Effector memory CD4-positive, alpha-beta T cell (primary cell): ENCODE results near the gene ARRDC2.

Source experiments
- DNase-seq, 3 donors: peaks; one replicate each; pipeline ENCODE4 v3.0.0-alpha.2; 2020
- H3K27ac ChIP-seq: 2 replicates; pipeline ENCODE4 v1.7.0; 2013; ENCODE audit warnings: mild to moderate bottlenecking, low read length, moderate library complexity; ENCODE audit not compliant: insufficient read depth, poor library complexity, severe bottlenecking
- H3K27me3 ChIP-seq: replicated peaks from 2 replicates; pipeline ENCODE4 v1.7.0; 2013; ENCODE audit warnings: mild to moderate bottlenecking, low read length; ENCODE audit not compliant: insufficient read depth, control insufficient read depth, poor library complexity, severe bottlenecking
- H3K36me3 ChIP-seq: 2 replicates; pipeline ENCODE4 v1.7.0; 2013; ENCODE audit warnings: mild to moderate bottlenecking, low read length, moderate library complexity; ENCODE audit not compliant: control insufficient read depth, insufficient read depth
- H3K4me1 ChIP-seq: 2 replicates; pipeline ENCODE4 v1.7.0; 2013; ENCODE audit warnings: low read length, mild to moderate bottlenecking; ENCODE audit not compliant: control insufficient read depth, insufficient read depth, poor library complexity, severe bottlenecking
- H3K4me3 ChIP-seq: 2 replicates; pipeline ENCODE4 v1.7.0; 2013; ENCODE audit warnings: low read length, low read depth, mild to moderate bottlenecking; ENCODE audit not compliant: insufficient read depth, poor library complexity, severe bottlenecking
- H3K9me3 ChIP-seq: 2 replicates; pipeline ENCODE4 v1.7.0; 2013; ENCODE audit warnings: mild to moderate bottlenecking, low read length, moderate library complexity; ENCODE audit not compliant: control insufficient read depth

ARRDC2 gene

GRCh38 chr19:18058208-18059009 lies 50.4 kb downstream of the ARRDC2 start:
- DNase-seq = peak; percentile 67 to 72 (median 68)
- Histone ChIP-seq H3K4me3 (no peak overlapping the region), H3K36me3 (peaks cover 14% of the 10 kb centered on the region), H3K4me1 (peaks cover 7% of the 10 kb centered on the region), H3K27ac (peak overlapping the region; percentile 17), H3K9me3 (no peaks in the 10 kb centered on the region), H3K27me3 (no peaks in the 10 kb centered on the region)

- Histone ChIP-seq H3K36me3 (peaks cover 17% of the 10 kb centered on the region), H3K27ac (no peak overlapping the region), H3K4me1 (peaks cover 7% of the 10 kb centered on the region), H3K4me3 (no peak overlapping the region), H3K9me3 (no peaks in the 10 kb centered on the region), H3K27me3 (no peaks in the 10 kb centered on the region)
- DNase-seq = no peak
These were observed 51.3 kb downstream of the ARRDC2 start for GRCh38 chr19:18059297-18059696.

GRCh38 chr19:18059902-18060301 lies 51.9 kb downstream of the ARRDC2 start:
- Histone ChIP-seq H3K27ac (no peak overlapping the region), H3K36me3 (peaks cover 17% of the 10 kb centered on the region), H3K4me3 (no peak overlapping the region), H3K27me3 (no peaks in the 10 kb centered on the region), H3K4me1 (peaks cover 7% of the 10 kb centered on the region), H3K9me3 (no peaks in the 10 kb centered on the region)
- no peak for DNase-seq

- Histone ChIP-seq H3K4me1 (peaks cover 7% of the 10 kb centered on the region), H3K27me3 (no peaks in the 10 kb centered on the region), H3K4me3 (no peak overlapping the region), H3K9me3 (no peaks in the 10 kb centered on the region), H3K36me3 (peaks cover 17% of the 10 kb centered on the region), H3K27ac (no peak overlapping the region)
- no peak for DNase-seq
These were observed 52.5 kb downstream of the ARRDC2 start for GRCh38 chr19:18060472-18060871.

GRCh38 chr19:18062028-18062427 lies 54.1 kb downstream of the ARRDC2 start:
- Histone ChIP-seq H3K4me3 (no peak overlapping the region), H3K36me3 (peaks cover 22% of the 10 kb centered on the region), H3K27me3 (no peaks in the 10 kb centered on the region), H3K4me1 (peaks cover 7% of the 10 kb centered on the region), H3K9me3 (no peaks in the 10 kb centered on the region), H3K27ac (no peak overlapping the region)
- no peak for DNase-seq

GRCh38 chr19:18063463-18063862 lies 55.5 kb downstream of the ARRDC2 start:
- H3K27ac ChIP-seq = no peak overlapping the region
- H3K9me3 ChIP-seq = no peaks in the 10 kb centered on the region
- no peaks in the 10 kb centered on the region for H3K27me3 ChIP-seq
- peaks cover 1% of the 10 kb centered on the region for H3K4me1 ChIP-seq
- no peak overlapping the region for H3K4me3 ChIP-seq
- H3K36me3 ChIP-seq = peaks cover 22% of the 10 kb centered on the region
- DNase-seq = no peak
